GM23338 (cell line): Measurements from ENCODE around the gene CTNNA1. TPM values are rescaled to one million over a fixed set of nuclear protein-coding genes. Genes with fewer than 3 reads are reported as not detected.

Experiments
- ATAC-seq: fragments of 200-7000 bp; cut with Tn5 transposase; 3 replicates; pipeline ENCODE4 v1.9.1; 2020
- DNase-seq: peaks from one replicate; pipeline ENCODE4 v3.0.0-alpha.2; 2015; ENCODE audit warnings: low spot score
- H2AFZ ChIP-seq: fragments of 200-600 bp; sonication (generic); 2 replicates; pipeline ENCODE4 v1.8.0; 2016; ENCODE audit warnings: antibody characterized with exemption, mild to moderate bottlenecking, moderate library complexity
- H3F3A ChIP-seq: fragments of 200-600 bp; sonication (generic); replicated peaks from 2 replicates; pipeline ENCODE4 v1.8.0; 2017; ENCODE audit warnings: antibody characterized with exemption, mixed run types, low read depth
- H3K27ac ChIP-seq: fragments of 200-600 bp; sonication (generic); 2 replicates; pipeline ENCODE4 v1.6.1; 2016; ENCODE audit warnings: low read depth
- H3K27me3 ChIP-seq: fragments of 200-600 bp; sonication (generic); 2 replicates; pipeline ENCODE4 v1.8.0; 2016; ENCODE audit warnings: mild to moderate bottlenecking, mixed run types, moderate library complexity; ENCODE audit not compliant: insufficient read depth
- H3K36me3 ChIP-seq: fragments of 200-600 bp; sonication (generic); 2 replicates; pipeline ENCODE4 v1.8.0; 2016; ENCODE audit warnings: mild to moderate bottlenecking; ENCODE audit not compliant: insufficient read depth
- H3K4me1 ChIP-seq: fragments of 200-600 bp; sonication (generic); 2 replicates; pipeline ENCODE4 v1.8.0; 2016; ENCODE audit warnings: mild to moderate bottlenecking, moderate library complexity; ENCODE audit not compliant: insufficient read depth
- H3K4me2 ChIP-seq: fragments of 200-600 bp; sonication (generic); 2 replicates; pipeline ENCODE4 v1.7.1; 2017; ENCODE audit warnings: mixed run types
- H3K4me3 ChIP-seq: fragments of 200-600 bp; sonication (generic); 2 replicates; pipeline ENCODE4 v1.6.1; 2016; ENCODE audit warnings: mixed run types
- H3K79me2 ChIP-seq: fragments of 200-600 bp; sonication (generic); replicated peaks from 2 replicates; pipeline ENCODE4 v1.8.0; 2017; ENCODE audit warnings: mild to moderate bottlenecking; ENCODE audit not compliant: insufficient read depth
- H3K9me2 ChIP-seq: fragments of 200-600 bp; sonication (generic); 2 replicates; pipeline ENCODE4 v1.8.0; 2017; ENCODE audit not compliant: insufficient read depth
- H4K20me1 ChIP-seq: fragments of 200-600 bp; sonication (generic); replicated peaks from 2 replicates; pipeline ENCODE4 v1.8.0; 2017; ENCODE audit warnings: mild to moderate bottlenecking; ENCODE audit not compliant: insufficient read depth
- H3K27ac Mint-ChIP-seq: 2 replicates; pipeline ENCODE4 v1.8.0; 2020; ENCODE audit warnings: inconsistent platforms, mild to moderate bottlenecking, moderate library complexity, mixed read lengths
- H3K27me3 Mint-ChIP-seq: 3 replicates; pipeline ENCODE4 v1.8.0; 2022; ENCODE audit warnings: low read depth, mild to moderate bottlenecking, moderate library complexity, mixed read lengths, inconsistent platforms; ENCODE audit not compliant: insufficient read depth, poor library complexity
- H3K36me3 Mint-ChIP-seq: 3 replicates; pipeline ENCODE4 v1.8.0; 2021; ENCODE audit warnings: low read depth, mild to moderate bottlenecking, inconsistent platforms, moderate library complexity, mixed read lengths
- H3K4me1 Mint-ChIP-seq: 3 replicates; pipeline ENCODE4 v1.8.0; 2020; ENCODE audit warnings: mild to moderate bottlenecking, inconsistent platforms, mixed read lengths
- H3K4me3 Mint-ChIP-seq: 3 replicates; pipeline ENCODE4 v1.8.0; 2021; ENCODE audit warnings: moderate library complexity, mild to moderate bottlenecking, inconsistent platforms, mixed read lengths
- H3K9me3 Mint-ChIP-seq: 3 replicates; pipeline ENCODE4 v1.8.0; 2020; ENCODE audit warnings: moderate library complexity, mild to moderate bottlenecking, inconsistent platforms, mixed read lengths
- CREB1 ChIP-seq: fragments of 250-450 bp; sonication (Bioruptor Pico); IDR thresholded peaks from 2 replicates; pipeline ENCODE4 v1.5.0; 2020; ENCODE audit warnings: low read depth, mild to moderate bottlenecking, moderate library complexity
- EZH2phosphoT487 ChIP-seq: fragments of 200-600 bp; sonication (generic); IDR thresholded peaks from one replicate; pipeline ENCODE4 v1.8.1; 2018; ENCODE audit warnings: antibody characterized with exemption; ENCODE audit not compliant: unreplicated experiment
- JUNB ChIP-seq: IDR thresholded peaks from one replicate; pipeline ENCODE4 v1.6.1; 2016; ENCODE audit warnings: antibody characterized with exemption; ENCODE audit not compliant: unreplicated experiment
- NANOG ChIP-seq: IDR thresholded peaks from 2 replicates; pipeline ENCODE4 v1.6.1; 2016; ENCODE audit warnings: antibody characterized with exemption, borderline replicate concordance
- STAT1 ChIP-seq: IDR thresholded peaks from one replicate; pipeline ENCODE4 v1.6.1; 2016; ENCODE audit warnings: antibody characterized with exemption; ENCODE audit not compliant: unreplicated experiment
- ZNF114 ChIP-seq: fragments of 250-450 bp; sonication (Bioruptor Pico); IDR thresholded peaks from 2 replicates; pipeline ENCODE4 v1.5.0; 2020; ENCODE audit warnings: mild to moderate bottlenecking, moderate library complexity
- ZNF331 ChIP-seq: fragments of 250-450 bp; sonication (Bioruptor Pico); IDR thresholded peaks from 2 replicates; pipeline ENCODE4 v1.5.0; 2020; ENCODE audit warnings: low read depth, mild to moderate bottlenecking, moderate library complexity
- polyA plus RNA-seq: library from polyadenylated mRNA; unstranded; fragments of >200 nt; fragmentation: Nextera tagmentation; extraction: Ambion mirVana; gene quantifications from 2 replicates; pipeline ENCODE4 v1.2.1, GENCODE V29; 2016
- total RNA-seq: library from RNA; depleted of rRNA; stranded (reverse); fragments of >200 nt; shearing (Covaris generic); gene quantifications from 2 replicates; pipeline ENCODE4 v1.2.3, GENCODE V29; 2014
- TF ChIP-seq, protein P1 (sequence below), 2 experiments: fragments of 200-600 bp in 1 of 2; sonication (generic) in 1 of 2; conservative IDR thresholded peaks; 2 replicates each; pipeline versions ENCODE4 v1.5.1 to v1.6.1; 2016 to 2017; ENCODE audit warnings: antibody characterized with exemption in 2 of 2, low read depth in 2 of 2, mild to moderate bottlenecking in 2 of 2, moderate library complexity in 1 of 2
- TF ChIP-seq, protein P2 (sequence below): IDR thresholded peaks from 2 replicates; pipeline ENCODE4 v1.6.1; 2016; ENCODE audit warnings: antibody characterized with exemption
- TF ChIP-seq, protein P3 (sequence below): fragments of 250-450 bp; sonication (Bioruptor Pico); IDR thresholded peaks from 2 replicates; pipeline ENCODE4 v1.5.0; 2020; ENCODE audit warnings: mild to moderate bottlenecking, moderate library complexity
- TF ChIP-seq, protein P4 (sequence below): IDR thresholded peaks from one replicate; pipeline ENCODE4 v1.6.1; 2018; ENCODE audit warnings: antibody characterized with exemption; ENCODE audit not compliant: unreplicated experiment

The CTNNA1 gene
- total and polyA plus RNA-seq, 2 experiments from 2014 or later: 111 to 348 TPM

DNA sequence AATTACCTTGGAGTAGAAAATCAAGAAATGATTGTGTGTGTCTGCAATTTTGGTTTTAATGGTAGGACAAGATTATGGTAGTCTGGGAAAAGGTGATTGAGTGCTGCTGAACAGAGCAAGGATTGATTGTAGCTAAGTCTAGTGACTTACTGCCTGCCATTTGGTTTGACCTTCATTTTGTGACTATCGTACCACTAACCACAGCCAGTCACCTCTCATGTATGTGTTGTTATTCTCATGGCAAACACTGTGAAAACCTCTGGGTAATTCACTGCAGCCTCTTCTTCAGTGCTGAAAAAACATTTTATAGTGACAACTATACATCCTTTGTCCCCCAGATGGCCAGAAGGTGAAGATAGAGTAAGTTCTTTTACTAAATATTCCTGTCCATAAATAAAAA, 37.5 kb downstream of the CTNNA1 start (continued):
- TF ChIP-seq STAT1 (no peak), CREB1 (CRISPR knock-in tag) (no peak), ZNF331 (CRISPR knock-in tag) (no peak), ZNF114 (no peak), JUNB (no peak)
- TF ChIP-seq, protein P1, sequence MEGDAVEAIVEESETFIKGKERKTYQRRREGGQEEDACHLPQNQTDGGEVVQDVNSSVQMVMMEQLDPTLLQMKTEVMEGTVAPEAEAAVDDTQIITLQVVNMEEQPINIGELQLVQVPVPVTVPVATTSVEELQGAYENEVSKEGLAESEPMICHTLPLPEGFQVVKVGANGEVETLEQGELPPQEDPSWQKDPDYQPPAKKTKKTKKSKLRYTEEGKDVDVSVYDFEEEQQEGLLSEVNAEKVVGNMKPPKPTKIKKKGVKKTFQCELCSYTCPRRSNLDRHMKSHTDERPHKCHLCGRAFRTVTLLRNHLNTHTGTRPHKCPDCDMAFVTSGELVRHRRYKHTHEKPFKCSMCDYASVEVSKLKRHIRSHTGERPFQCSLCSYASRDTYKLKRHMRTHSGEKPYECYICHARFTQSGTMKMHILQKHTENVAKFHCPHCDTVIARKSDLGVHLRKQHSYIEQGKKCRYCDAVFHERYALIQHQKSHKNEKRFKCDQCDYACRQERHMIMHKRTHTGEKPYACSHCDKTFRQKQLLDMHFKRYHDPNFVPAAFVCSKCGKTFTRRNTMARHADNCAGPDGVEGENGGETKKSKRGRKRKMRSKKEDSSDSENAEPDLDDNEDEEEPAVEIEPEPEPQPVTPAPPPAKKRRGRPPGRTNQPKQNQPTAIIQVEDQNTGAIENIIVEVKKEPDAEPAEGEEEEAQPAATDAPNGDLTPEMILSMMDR (conservative IDR thresholded peaks at IDR 0.05; ENCODE audit: low read depth in 2 of 2): no peak

DNA sequence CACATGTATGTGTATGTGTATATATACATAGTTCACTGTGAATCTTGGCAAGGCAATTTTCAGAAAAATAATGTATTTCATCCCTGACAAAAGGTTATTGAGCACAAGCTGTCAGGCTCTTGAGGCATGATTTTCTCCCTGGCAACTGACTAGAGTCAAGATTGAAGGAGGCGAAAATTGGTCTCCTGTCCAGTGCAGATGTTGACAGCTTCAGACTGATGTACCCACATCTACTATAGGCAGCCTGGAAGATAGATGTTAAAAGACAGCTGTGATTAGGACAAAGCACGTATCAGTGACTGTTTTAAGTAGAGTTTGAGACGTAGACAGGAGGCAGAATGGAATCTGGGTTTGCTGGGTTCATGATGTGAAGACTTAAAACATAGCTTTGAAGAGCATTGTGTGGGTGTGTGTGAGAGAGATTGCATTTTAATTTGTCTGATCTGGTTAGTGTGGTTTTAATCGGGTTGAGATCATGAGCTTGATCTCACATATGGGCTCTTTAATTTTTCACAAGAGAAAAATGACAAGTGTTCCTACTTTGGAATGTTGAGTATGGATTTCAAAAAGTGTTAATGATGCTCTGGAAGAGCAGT, 39.1 kb downstream of the CTNNA1 start:
- peaks cover 2% of the 10 kb centered on the region for H3K27me3 Mint-ChIP-seq
- DNase-seq (no peak), ATAC-seq (no peak)
- H3K36me3 Mint-ChIP-seq: peaks cover 6% of the 10 kb centered on the region; the same call in 2 of the 3 replicates
- H3K4me3 Mint-ChIP-seq: no peak overlapping the region
- no peaks in the 10 kb centered on the region for H3K27me3 ChIP-seq
- no peak overlapping the region for H2AFZ ChIP-seq
- no peak overlapping the region for H3K4me2 ChIP-seq
- no peaks in the 10 kb centered on the region for H3K9me2 ChIP-seq
- H3K27ac Mint-ChIP-seq: no peak overlapping the region; the same call in 1 of the 2 replicates
- H3K9me3 Mint-ChIP-seq: no peaks in the 10 kb centered on the region
- no peak overlapping the region for H3K4me3 ChIP-seq
- H3K36me3 ChIP-seq: no peaks in the 10 kb centered on the region
- H4K20me1 ChIP-seq: peaks cover 6% of the 10 kb centered on the region
- peaks cover 14% of the 10 kb centered on the region for H3K4me1 ChIP-seq
- H3F3A ChIP-seq: no peaks in the 10 kb centered on the region
- no peak overlapping the region for H3K27ac ChIP-seq
- H3K4me1 Mint-ChIP-seq: peaks cover 26% of the 10 kb centered on the region
- H3K79me2 ChIP-seq: peaks cover 90% of the 10 kb centered on the region
- TF ChIP-seq, protein P2, sequence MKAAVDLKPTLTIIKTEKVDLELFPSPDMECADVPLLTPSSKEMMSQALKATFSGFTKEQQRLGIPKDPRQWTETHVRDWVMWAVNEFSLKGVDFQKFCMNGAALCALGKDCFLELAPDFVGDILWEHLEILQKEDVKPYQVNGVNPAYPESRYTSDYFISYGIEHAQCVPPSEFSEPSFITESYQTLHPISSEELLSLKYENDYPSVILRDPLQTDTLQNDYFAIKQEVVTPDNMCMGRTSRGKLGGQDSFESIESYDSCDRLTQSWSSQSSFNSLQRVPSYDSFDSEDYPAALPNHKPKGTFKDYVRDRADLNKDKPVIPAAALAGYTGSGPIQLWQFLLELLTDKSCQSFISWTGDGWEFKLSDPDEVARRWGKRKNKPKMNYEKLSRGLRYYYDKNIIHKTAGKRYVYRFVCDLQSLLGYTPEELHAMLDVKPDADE: no peak
- TF ChIP-seq STAT1 (no peak), CREB1 (CRISPR knock-in tag) (no peak), EZH2phosphoT487 (no peak), NANOG (no peak), ZNF114 (no peak), JUNB (no peak), ZNF331 (CRISPR knock-in tag) (no peak)
- TF ChIP-seq, protein P3, sequence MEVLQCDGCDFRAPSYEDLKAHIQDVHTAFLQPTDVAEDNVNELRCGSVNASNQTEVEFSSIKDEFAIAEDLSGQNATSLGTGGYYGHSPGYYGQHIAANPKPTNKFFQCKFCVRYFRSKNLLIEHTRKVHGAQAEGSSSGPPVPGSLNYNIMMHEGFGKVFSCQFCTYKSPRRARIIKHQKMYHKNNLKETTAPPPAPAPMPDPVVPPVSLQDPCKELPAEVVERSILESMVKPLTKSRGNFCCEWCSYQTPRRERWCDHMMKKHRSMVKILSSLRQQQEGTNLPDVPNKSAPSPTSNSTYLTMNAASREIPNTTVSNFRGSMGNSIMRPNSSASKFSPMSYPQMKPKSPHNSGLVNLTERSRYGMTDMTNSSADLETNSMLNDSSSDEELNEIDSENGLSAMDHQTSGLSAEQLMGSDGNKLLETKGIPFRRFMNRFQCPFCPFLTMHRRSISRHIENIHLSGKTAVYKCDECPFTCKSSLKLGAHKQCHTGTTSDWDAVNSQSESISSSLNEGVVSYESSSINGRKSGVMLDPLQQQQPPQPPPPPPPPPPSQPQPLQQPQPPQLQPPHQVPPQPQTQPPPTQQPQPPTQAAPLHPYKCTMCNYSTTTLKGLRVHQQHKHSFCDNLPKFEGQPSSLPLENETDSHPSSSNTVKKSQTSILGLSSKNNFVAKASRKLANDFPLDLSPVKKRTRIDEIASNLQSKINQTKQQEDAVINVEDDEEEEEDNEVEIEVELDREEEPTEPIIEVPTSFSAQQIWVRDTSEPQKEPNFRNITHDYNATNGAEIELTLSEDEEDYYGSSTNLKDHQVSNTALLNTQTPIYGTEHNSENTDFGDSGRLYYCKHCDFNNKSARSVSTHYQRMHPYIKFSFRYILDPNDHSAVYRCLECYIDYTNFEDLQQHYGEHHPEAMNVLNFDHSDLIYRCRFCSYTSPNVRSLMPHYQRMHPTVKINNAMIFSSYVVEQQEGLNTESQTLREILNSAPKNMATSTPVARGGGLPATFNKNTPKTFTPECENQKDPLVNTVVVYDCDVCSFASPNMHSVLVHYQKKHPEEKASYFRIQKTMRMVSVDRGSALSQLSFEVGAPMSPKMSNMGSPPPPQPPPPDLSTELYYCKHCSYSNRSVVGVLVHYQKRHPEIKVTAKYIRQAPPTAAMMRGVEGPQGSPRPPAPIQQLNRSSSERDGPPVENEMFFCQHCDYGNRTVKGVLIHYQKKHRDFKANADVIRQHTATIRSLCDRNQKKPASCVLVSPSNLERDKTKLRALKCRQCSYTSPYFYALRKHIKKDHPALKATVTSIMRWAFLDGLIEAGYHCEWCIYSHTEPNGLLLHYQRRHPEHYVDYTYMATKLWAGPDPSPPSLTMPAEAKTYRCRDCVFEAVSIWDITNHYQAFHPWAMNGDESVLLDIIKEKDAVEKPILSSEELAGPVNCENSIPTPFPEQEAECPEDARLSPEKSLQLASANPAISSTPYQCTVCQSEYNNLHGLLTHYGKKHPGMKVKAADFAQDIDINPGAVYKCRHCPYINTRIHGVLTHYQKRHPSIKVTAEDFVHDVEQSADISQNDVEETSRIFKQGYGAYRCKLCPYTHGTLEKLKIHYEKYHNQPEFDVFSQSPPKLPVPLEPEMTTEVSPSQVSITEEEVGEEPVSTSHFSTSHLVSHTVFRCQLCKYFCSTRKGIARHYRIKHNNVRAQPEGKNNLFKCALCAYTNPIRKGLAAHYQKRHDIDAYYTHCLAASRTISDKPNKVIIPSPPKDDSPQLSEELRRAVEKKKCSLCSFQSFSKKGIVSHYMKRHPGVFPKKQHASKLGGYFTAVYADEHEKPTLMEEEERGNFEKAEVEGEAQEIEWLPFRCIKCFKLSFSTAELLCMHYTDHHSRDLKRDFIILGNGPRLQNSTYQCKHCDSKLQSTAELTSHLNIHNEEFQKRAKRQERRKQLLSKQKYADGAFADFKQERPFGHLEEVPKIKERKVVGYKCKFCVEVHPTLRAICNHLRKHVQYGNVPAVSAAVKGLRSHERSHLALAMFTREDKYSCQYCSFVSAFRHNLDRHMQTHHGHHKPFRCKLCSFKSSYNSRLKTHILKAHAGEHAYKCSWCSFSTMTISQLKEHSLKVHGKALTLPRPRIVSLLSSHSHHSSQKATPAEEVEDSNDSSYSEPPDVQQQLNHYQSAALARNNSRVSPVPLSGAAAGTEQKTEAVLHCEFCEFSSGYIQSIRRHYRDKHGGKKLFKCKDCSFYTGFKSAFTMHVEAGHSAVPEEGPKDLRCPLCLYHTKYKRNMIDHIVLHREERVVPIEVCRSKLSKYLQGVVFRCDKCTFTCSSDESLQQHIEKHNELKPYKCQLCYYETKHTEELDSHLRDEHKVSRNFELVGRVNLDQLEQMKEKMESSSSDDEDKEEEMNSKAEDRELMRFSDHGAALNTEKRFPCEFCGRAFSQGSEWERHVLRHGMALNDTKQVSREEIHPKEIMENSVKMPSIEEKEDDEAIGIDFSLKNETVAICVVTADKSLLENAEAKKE (CRISPR knock-in tag): no peak
- TF ChIP-seq, protein P4, sequence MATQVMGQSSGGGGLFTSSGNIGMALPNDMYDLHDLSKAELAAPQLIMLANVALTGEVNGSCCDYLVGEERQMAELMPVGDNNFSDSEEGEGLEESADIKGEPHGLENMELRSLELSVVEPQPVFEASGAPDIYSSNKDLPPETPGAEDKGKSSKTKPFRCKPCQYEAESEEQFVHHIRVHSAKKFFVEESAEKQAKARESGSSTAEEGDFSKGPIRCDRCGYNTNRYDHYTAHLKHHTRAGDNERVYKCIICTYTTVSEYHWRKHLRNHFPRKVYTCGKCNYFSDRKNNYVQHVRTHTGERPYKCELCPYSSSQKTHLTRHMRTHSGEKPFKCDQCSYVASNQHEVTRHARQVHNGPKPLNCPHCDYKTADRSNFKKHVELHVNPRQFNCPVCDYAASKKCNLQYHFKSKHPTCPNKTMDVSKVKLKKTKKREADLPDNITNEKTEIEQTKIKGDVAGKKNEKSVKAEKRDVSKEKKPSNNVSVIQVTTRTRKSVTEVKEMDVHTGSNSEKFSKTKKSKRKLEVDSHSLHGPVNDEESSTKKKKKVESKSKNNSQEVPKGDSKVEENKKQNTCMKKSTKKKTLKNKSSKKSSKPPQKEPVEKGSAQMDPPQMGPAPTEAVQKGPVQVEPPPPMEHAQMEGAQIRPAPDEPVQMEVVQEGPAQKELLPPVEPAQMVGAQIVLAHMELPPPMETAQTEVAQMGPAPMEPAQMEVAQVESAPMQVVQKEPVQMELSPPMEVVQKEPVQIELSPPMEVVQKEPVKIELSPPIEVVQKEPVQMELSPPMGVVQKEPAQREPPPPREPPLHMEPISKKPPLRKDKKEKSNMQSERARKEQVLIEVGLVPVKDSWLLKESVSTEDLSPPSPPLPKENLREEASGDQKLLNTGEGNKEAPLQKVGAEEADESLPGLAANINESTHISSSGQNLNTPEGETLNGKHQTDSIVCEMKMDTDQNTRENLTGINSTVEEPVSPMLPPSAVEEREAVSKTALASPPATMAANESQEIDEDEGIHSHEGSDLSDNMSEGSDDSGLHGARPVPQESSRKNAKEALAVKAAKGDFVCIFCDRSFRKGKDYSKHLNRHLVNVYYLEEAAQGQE: no peak
